Transverse colon (tissue), 4 donors: ENCODE data around the gene SEC22C. TPM values are rescaled to one million over a fixed set of nuclear protein-coding genes. Genes with fewer than 3 reads are reported as not detected.

Experiments used
- DNase-seq: peaks from one replicate; pipeline ENCODE4 v3.0.0-alpha.2; 2019
- H3K27ac ChIP-seq, 4 donors: fragments of 200-600 bp; sonication (generic); 2 replicates each; pipeline ENCODE4 v1.5.1; 2016 to 2018; ENCODE audit warnings: inconsistent platforms in 4 of 4
- H3K27me3 ChIP-seq: fragments of 200-600 bp; sonication (generic); 2 replicates; pipeline ENCODE4 v1.5.1; 2017; ENCODE audit warnings: inconsistent platforms
- H3K36me3 ChIP-seq, 4 donors: fragments of 200-600 bp; sonication (generic); 2 replicates each; pipeline ENCODE4 v1.5.1; 2017 to 2019; ENCODE audit warnings: inconsistent platforms in 4 of 4
- H3K4me1 ChIP-seq, 4 donors: fragments of 200-600 bp; sonication (generic); 2 replicates each; pipeline ENCODE4 v1.5.1; 2017 to 2020; ENCODE audit warnings: inconsistent platforms in 4 of 4
- H3K4me3 ChIP-seq, 4 donors: fragments of 200-600 bp; sonication (generic); 1 replicate in 1 of 4; 2 replicates in 3 of 4; pipeline versions ENCODE4 v1.5.1 to v1.6.1; 2017 to 2019; ENCODE audit warnings: inconsistent platforms in 4 of 4
- H3K9me3 ChIP-seq, 2 donors: fragments of 200-600 bp; sonication (generic); 2 replicates each; pipeline ENCODE4 v1.5.1; 2017 to 2019; ENCODE audit warnings: inconsistent platforms in 2 of 2
- EP300 ChIP-seq: sonication (generic); formaldehyde crosslinking; IDR thresholded peaks from one replicate; pipeline ENCODE4 v1.6.1; 2017; ENCODE audit warnings: antibody characterized with exemption, low read depth
- POLR2A ChIP-seq: fragments of 450-650 bp; IDR thresholded peaks from one replicate; pipeline ENCODE4 v1.6.1; 2016; ENCODE audit warnings: antibody characterized with exemption, mild to moderate bottlenecking, moderate library complexity
- POLR2AphosphoS5 ChIP-seq, 3 donors: sonication (generic); formaldehyde crosslinking; IDR thresholded peaks; one replicate each; pipeline ENCODE4 v1.6.1; 2016; ENCODE audit warnings: antibody characterized with exemption in 3 of 3
- WGBS, 2 donors: methylation state at CpG; one replicate each; pipeline ENCODE4 v1.1.5; 2018; ENCODE audit warnings: low coverage in 1 of 2; 5-methylcytosine and 5-hydroxymethylcytosine counted together
- in situ Hi-C, 4 donors: fragments of 200-750 bp; cut with MboI; loops; one replicate each; pipeline versions ENCODE4 v1.15.0 to v1.15.1; 2017; ENCODE audit warnings: low sequenced_read_pairs in 3 of 4, low pct_ligation_motif_present in 1 of 4, low pct_unique_long_range_greater_than_20kb in 1 of 4
- intact Hi-C: fragments of 100-400 bp; cut with DNase I; formaldehyde crosslinking; loops from one replicate; pipeline ENCODE4 v1.15.1; 2023; ENCODE audit warnings: low total_unique reads
- total RNA-seq, 4 donors: library from RNA; depleted of rRNA; stranded (reverse); fragments of >200 nt; gene quantifications; one replicate each; pipeline ENCODE4 v1.1.0, GENCODE V29; 2016
- TF ChIP-seq, protein P1 (sequence below), 5 experiments: fragments of 200-600 bp in 3 of 5; fragments of 450-650 bp in 2 of 5; sonication (generic) in 3 of 5; IDR thresholded peaks; 1 replicate in 2 of 5; 2 replicates in 3 of 5; pipeline ENCODE4 v1.5.1; 2016 to 2017; ENCODE audit warnings: antibody characterized with exemption in 5 of 5, inconsistent platforms in 3 of 5, mild to moderate bottlenecking in 2 of 5, moderate library complexity in 1 of 5

The SEC22C gene
- total RNA-seq, 4 donors from 2014 or later, result 22.7 to 66.3 (median 32.1) TPM

DNA sequence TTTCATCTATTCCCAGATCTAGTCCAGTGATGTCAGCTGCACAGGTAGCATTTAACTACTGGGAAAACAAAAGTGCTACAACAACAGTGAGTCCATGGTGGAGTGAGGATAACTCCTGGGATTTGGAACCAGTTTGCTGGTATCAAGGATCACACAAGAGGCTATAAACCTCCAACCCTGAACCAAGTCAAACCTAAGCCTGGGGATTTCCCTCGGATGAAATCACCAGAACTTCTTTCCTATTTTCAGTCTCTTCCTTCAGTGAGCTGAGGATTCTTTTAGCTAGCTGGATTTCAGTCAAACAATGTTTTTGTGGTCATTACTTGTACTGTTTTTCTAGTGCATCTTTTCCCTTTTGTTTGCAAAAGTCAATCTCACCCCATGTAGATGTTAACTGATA is 31.5 kb downstream of the SEC22C start:
- intact Hi-C loops (loop anchor here (2.0 kb wide), 1 partner anchor 55 kb away; no protein-coding TSS in a partner anchor), in situ Hi-C loops (no loop called here)
- Histone ChIP-seq H3K9me3 (no peaks in the 10 kb centered on the region), H3K4me3 (no peak overlapping the region), H3K36me3 (peaks cover 0 to 30% (median 4%) of the 10 kb centered on the region in 4 donors), H3K27me3 (no peaks in the 10 kb centered on the region), H3K27ac (no peak overlapping the region), H3K4me1 (peaks cover 1 to 15% (median 5%) of the 10 kb centered on the region in 4 donors)
- no peak for DNase-seq
- WGBS, 2 donors, result 73% methylated on average over 1 of the region's 1 CpG; no CpG with 5 or more reads in 1 of the 2 donors
- TF ChIP-seq POLR2AphosphoS5 (IDR thresholded peaks at IDR 0.05) (no peak), POLR2A (no peak), EP300 (no peak)
- TF ChIP-seq, protein P1, sequence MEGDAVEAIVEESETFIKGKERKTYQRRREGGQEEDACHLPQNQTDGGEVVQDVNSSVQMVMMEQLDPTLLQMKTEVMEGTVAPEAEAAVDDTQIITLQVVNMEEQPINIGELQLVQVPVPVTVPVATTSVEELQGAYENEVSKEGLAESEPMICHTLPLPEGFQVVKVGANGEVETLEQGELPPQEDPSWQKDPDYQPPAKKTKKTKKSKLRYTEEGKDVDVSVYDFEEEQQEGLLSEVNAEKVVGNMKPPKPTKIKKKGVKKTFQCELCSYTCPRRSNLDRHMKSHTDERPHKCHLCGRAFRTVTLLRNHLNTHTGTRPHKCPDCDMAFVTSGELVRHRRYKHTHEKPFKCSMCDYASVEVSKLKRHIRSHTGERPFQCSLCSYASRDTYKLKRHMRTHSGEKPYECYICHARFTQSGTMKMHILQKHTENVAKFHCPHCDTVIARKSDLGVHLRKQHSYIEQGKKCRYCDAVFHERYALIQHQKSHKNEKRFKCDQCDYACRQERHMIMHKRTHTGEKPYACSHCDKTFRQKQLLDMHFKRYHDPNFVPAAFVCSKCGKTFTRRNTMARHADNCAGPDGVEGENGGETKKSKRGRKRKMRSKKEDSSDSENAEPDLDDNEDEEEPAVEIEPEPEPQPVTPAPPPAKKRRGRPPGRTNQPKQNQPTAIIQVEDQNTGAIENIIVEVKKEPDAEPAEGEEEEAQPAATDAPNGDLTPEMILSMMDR (IDR thresholded peaks at IDR 0.05), result no peak

DNA sequence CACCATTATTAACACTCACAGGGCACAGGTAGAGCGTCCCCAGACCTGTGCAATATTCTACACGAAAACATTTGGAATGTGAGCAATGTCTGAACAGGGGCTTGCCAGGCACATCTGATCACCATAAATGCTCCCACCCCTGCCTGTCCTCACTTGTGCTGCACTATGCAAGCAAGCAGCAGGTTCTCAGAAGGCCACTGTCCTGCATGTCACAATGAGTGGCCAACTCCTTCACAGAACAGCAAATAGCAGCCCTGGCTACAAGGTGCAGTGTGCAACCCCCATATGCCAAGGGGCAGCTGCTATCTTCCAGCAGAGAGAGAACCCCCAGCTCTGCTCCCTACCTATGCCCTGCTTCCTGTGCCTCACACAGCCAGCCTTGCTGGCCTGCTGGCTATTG is 32.6 kb downstream of the SEC22C start:
- H3K4me1 ChIP-seq, result peaks cover 12 to 26% (median 15%) of the 10 kb centered on the region in 4 donors
- no peaks in the 10 kb centered on the region for H3K27me3 ChIP-seq
- DNase-seq, result no peak
- no peak overlapping the region for H3K4me3 ChIP-seq
- peaks cover 0 to 21% (median 3%) of the 10 kb centered on the region in 4 donors for H3K36me3 ChIP-seq
- 88% methylated on average over 2 of the region's 2 CpGs; no CpG with 5 or more reads in 1 of the 2 donors for WGBS, 2 donors
- H3K9me3 ChIP-seq, result no peaks in the 10 kb centered on the region
- in situ Hi-C loops (loop anchor here in 2 of 4 donors (25.0 kb wide), 1 partner anchor 312 kb away; no protein-coding TSS in a partner anchor), intact Hi-C loops (no loop called here)
- TF ChIP-seq POLR2AphosphoS5 (IDR thresholded peaks at IDR 0.05) (no peak), POLR2A (no peak), EP300 (no peak)
- TF ChIP-seq, protein P1 (IDR thresholded peaks at IDR 0.05), result no peak
- H3K27ac ChIP-seq, result no peak overlapping the region

DNA sequence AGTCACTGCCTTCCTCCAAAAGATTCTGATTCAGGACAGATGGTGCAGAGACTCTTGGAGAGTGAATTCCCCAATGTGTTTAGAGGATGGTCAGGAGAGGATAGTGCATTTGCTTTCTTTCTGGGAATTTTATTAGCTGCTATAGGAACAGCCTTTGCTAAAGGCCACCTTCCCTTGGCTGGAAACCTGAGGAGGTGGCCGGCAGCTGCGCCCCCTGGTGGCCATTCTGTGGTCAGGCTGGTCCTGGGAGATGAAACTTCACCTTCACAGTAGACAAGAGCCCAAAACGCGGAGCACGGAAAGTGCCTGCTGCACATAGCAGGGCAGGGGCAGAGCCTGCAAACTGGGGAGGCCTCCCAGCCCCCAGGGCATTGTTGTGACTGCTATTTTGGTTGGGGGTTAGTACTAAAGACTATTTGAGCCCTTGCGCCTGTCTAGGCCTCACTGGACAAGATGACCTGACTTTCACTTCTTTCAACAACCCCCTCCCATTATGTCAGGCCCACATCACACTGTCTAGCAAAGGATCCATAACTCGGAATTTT is 34.3 kb downstream of the SEC22C start:
- intact Hi-C loops, result no loop called here
- DNase-seq, result peak; percentile 77
- Histone ChIP-seq H3K27me3 (no peaks in the 10 kb centered on the region), H3K4me1 (peaks cover 15 to 31% (median 16%) of the 10 kb centered on the region in 4 donors), H3K9me3 (no peaks in the 10 kb centered on the region), H3K4me3 (no peak overlapping the region), H3K27ac (no peak overlapping the region), H3K36me3 (peaks cover 0 to 6% (median 0%) of the 10 kb centered on the region in 4 donors)
- WGBS, 2 donors, result 26 to 38% methylated on average over 1 to 7 of the region's 7 CpGs
- in situ Hi-C loops, result loop anchor here in 2 of 4 donors (25.0 kb wide), 1 partner anchor 310 kb away; no protein-coding TSS in a partner anchor
- TF ChIP-seq POLR2A (no peak), POLR2AphosphoS5 (IDR thresholded peaks at IDR 0.05) (no peak), EP300 (no peak)
- TF ChIP-seq, protein P1 (IDR thresholded peaks at IDR 0.05), result peak; percentile 89 to 97 (median 96)

DNA sequence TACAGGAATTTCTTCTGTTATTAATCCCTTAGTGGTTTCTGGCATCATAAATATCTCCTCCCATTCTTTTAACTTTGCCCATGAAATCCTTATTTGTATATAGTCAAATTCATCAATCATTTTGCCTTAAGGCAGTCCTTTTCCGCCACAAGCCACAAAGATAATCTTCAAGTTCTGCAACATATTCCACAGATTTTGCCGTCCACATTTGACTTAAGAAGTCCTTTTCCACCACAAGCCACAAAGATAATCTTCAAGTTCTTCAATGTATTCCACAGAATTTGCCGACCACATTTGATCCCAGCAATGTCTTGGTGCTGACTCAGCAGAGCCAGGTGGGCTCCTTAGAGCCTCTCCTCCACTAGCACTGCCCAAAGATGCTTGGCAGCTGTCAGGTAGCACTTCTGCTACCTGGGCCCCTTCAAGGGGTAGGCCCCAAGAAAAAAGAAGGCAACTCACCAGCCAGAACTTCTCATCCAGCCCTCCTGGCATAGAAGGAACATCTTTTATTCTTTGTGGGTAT is 35.0 kb downstream of the SEC22C start:
- WGBS, 2 donors, result 93% methylated on average over 3 of the region's 3 CpGs
- H3K4me3 ChIP-seq, result no peak overlapping the region
- DNase-seq, result no peak
- peaks cover 0 to 4% (median 0%) of the 10 kb centered on the region in 4 donors for H3K36me3 ChIP-seq
- in situ Hi-C loops (loop anchor here in 2 of 4 donors (25.0 kb wide), 1 partner anchor 309 kb away; no protein-coding TSS in a partner anchor), intact Hi-C loops (no loop called here)
- no peaks in the 10 kb centered on the region for H3K9me3 ChIP-seq
- H3K4me1 ChIP-seq, result peaks cover 15 to 31% (median 16%) of the 10 kb centered on the region in 4 donors
- TF ChIP-seq EP300 (no peak), POLR2AphosphoS5 (IDR thresholded peaks at IDR 0.05) (no peak), POLR2A (no peak)
- TF ChIP-seq, protein P1 (IDR thresholded peaks at IDR 0.05), result no peak
- H3K27me3 ChIP-seq, result no peaks in the 10 kb centered on the region
- no peak overlapping the region for H3K27ac ChIP-seq
